ENCODE measurements around the gene KIF9.
"Not testable (repeated sequence)": the region's sequence is repeated elsewhere in the genome, so short reads cannot be mapped to it uniquely, and the experiment has no call there.

Gene KIF9

GRCh38 chr3:47250309-47251060 lies 32.1 kb downstream of the KIF9 start:
- DNase-seq (ENCODE audit: low read depth) = no peak

DNA sequence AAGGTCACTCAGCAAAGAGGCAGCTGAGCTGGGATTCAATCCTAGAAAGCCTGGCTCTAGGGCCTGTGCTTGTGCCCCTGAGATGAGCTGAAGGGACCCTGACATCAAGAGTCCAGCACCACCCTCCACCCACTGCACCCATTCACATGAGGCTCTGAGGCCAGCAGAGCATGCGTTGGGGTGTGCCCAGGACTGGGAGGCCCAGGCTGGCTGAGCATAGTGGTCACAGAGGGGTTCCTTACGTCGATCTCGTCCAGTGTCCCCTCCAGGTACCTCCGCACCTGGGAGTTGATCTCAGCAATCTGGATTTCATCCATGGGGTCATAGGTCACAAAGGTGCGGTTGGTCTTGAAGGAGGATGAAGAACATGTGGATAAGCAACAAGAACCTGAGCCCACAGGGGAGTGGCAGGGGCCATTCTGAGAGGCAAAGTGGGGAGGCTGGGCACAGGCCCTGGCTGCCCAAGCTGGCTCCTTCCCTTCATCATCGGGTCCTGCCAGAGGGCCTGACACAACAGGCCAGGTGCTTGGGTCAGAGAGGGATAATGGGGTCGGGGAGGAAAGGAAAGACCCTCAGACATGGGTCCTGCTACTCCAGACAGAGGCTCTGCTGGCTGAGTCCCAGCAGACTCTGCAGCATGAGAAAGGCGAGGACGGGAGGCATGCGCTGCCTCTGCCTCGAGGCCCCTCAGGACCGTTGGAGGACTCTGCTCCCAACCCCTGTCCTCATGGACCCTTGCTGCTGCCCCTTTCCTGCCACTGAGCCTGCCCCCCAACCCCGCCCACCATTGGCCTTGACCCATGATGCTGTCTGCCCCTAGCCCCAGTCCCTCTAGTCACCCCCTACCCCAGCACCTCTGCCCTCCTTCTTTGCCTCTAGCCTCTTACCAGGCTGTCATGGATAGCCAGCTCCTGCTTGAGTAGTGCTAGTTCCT lies 35.2 kb downstream of the KIF9 start:
- DNase-seq (ENCODE audit: low read depth) = no peak

DNA sequence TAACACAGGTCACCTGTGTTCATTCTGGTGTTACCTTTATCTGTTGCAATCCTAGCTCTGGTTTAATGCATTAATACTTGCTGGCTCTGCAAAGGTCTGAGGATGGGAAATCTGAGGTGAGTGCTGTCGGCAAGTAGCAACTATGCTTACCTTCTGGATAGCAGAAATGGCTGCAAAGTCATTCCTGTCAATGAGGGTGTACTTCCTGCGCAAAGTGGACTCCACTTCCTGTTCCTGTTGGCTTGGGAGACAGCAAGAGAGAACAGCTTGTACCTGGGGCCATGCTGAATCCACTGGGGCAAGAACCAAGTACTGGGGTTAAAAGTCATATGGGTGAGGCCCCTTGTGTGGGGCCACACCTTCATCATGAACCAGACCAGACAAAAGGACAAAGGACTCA lies 37.3 kb downstream of the KIF9 start:
- no peak for DNase-seq (ENCODE audit: low read depth)

DNA sequence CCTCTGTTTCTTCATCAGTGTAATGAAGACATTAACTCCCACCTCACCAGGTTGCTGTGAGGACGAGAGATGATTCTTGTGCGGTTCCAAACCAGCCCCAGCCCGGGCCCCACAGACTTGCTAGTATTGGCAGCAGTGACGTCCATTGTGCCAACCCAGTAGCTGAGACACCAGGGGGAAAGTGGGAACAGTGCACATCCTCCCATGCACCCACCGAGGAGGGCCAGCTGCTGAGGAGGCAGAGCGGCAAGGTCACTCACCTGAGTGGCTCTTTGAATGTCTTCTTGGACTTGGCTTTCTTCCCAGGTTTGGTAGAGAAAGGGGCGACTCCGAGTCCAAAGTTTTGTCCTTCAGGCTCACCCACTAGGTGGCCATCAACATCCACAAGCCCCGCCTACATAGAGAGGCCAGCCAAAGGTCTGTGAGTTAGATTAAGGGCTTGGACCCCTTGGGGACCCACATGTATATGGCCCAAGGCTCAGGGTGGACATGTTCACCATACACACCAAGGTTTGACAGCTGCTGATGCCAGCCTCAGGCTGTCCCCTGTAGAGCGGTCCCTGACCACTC lies 38.0 kb downstream of the KIF9 start:
- no peak for DNase-seq (ENCODE audit: low read depth)

DNA sequence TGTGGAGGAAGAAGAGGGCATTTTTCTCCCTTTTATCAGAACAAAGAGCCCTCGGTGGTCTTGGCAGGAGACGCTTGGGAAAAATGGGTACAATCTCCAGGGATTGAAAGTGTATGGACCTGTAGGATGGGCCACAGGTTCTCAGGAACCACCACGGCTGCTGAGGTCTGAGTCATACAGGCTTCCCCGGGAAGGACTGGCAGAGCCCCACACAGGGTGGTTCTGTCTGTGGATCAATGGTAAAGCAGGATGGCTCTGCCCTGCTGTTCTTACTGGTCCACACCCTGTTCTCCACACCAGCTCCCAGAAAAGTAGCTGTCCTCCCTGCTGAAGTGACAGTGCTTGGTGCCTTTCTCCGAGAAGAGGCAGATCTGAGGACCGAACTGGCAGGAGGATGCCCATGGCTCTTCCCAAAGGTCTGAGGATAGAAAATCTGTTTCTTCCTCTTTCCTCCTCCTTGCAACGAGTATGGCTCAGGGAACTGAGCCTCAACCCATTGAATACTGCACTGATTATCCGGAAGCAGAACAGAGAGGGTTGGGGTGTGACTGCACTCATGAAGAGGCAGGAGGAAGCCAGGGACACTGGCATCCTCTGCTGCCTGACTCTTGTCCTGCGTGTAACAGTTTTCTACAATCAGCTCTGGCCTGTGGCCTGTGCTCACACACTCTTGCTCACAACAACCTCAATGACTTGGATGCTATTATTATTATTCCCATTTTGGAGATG lies 39.0 kb downstream of the KIF9 start:
- DNase-seq (ENCODE audit: low read depth) = no peak

GRCh38 chr3:47239929-47240328 lies 42.7 kb downstream of the KIF9 start:
- DNase-seq (ENCODE audit: low read depth) = no peak

GRCh38 chr3:47238017-47238416 lies 44.6 kb downstream of the KIF9 start:
- DNase-seq (ENCODE audit: low read depth) = no peak

- DNase-seq (ENCODE audit: low read depth) = no peak
Measured at GRCh38 chr3:47228088-47228487, 54.5 kb downstream of the KIF9 start.

GRCh38 chr3:47227678-47228077 lies 54.9 kb downstream of the KIF9 start:
- DNase-seq (ENCODE audit: low read depth) = no peak

DNA sequence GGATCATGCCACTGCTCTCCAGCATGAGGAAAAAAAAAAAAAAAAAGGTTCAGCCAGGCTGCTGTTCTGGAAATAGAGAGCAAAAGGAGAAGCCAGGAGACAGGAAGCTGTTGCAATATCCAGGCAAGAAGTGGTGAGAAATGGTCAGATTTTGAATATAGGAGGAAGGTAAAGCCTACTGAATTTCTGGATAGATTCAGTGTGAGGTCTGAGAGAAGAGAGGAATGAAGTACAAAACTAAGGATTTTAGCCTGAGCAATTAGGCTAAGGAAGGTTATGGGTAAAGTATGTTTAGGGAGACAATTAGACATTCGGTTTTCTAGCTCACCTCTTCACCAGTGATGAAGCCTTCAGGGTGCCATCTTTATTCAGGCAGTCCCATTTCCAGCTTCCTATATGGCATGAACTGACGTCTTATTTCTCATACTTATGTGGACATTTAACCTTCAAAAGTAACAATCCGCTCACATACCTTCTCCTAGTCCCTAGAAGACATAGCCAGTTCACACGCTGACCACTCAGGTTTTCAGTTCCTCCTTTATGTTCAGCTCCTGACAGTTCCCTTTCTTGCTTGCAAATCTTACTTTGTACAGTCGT lies 57.2 kb downstream of the KIF9 start:
- DNase-seq (ENCODE audit: low read depth) = peak; percentile 27

DNA sequence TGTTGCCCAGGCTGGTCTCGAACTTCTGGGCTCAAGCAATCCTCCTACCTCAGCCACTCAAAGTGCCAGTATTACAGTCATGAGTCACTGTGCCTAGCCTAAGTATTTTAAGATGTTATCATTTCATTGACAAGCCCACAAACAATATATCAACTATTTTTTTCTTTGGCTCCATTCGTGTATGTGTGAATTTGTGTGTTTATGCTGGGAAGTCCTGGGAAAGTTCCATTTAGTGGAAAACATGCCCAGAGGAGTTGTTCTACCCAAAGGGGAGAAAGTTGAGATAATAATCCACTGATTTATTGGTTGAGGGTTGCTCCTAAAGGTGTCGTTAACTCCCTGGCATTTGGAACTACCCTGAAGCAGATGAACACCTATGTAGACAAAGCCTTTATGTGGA lies 58.8 kb downstream of the KIF9 start:
- DNase-seq (ENCODE audit: low read depth) = no peak

DNA sequence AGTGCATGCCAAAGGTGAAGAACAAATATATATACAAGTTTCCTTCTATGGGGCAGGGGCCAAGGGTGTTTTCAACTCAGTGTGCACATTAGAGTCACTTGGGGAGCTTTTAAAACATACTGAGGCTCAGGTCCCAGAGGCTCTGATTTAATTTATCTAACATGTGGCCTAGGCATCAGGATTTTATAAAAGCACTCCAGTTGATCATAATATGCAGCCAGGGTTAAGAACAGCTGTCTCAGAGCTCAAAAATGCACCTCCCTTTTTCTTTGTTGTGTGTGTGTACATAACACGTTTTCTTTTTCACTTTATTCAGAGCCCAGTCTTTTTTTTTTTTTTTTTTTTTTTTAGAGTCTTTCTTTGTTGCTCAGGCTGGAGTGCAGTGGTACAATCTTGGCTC lies 60.8 kb downstream of the KIF9 start:
- no peak for DNase-seq (ENCODE audit: low read depth)

GRCh38 chr3:47210863-47211405 lies 71.7 kb downstream of the KIF9 start:
- no peak for DNase-seq (ENCODE audit: low read depth)

DNA sequence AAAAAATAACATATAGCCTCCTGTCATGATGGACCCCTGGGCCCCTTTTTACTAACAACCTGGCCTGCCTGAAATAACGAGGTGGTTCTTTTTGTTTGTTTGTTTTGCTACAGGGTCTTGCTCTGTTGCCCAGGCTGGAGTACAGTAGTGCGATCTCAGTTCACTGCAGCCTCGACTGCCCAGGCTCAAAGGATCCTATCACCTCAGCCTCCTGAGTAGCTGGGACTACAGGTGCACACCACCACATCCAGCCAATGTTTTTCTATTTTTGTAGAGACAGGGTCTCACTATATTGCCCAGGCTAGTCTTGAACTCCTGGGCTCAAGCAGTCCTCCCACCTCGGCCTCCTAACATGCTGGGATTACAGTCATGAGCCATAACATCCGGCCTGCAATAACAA lies 76.6 kb downstream of the KIF9 start:
- not testable (repeated sequence) for DNase-seq (ENCODE audit: low read depth)

GRCh38 chr3:47204875-47205274 lies 77.7 kb downstream of the KIF9 start:
- no peak for DNase-seq (ENCODE audit: low read depth)

DNA sequence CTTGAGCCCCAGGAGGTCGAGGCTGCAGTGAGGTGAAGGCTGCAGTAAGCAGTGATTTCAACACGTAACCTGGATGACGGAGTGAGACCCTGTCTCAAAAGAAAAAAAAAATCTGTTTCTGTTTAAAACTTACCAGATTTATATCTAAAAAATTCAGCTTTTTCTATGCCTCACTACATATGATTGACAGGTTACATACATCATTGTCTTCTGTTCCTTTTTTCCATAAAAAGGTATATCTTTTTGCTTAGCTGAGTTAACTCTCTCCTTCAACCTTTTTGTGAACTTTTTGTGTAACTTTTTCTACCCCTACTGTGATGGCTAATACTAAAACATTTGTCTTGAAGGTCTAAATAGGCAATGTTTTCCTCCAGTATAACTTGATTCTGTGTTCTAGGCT lies 80.1 kb downstream of the KIF9 start:
- DNase-seq (ENCODE audit: low read depth) = no peak

GRCh38 chr3:47197287-47197686 lies 85.3 kb downstream of the KIF9 start:
- no peak for DNase-seq (ENCODE audit: low read depth)

- DNase-seq (ENCODE audit: low read depth) = no peak
Measured at GRCh38 chr3:47194994-47195393, 87.6 kb downstream of the KIF9 start.

DNA sequence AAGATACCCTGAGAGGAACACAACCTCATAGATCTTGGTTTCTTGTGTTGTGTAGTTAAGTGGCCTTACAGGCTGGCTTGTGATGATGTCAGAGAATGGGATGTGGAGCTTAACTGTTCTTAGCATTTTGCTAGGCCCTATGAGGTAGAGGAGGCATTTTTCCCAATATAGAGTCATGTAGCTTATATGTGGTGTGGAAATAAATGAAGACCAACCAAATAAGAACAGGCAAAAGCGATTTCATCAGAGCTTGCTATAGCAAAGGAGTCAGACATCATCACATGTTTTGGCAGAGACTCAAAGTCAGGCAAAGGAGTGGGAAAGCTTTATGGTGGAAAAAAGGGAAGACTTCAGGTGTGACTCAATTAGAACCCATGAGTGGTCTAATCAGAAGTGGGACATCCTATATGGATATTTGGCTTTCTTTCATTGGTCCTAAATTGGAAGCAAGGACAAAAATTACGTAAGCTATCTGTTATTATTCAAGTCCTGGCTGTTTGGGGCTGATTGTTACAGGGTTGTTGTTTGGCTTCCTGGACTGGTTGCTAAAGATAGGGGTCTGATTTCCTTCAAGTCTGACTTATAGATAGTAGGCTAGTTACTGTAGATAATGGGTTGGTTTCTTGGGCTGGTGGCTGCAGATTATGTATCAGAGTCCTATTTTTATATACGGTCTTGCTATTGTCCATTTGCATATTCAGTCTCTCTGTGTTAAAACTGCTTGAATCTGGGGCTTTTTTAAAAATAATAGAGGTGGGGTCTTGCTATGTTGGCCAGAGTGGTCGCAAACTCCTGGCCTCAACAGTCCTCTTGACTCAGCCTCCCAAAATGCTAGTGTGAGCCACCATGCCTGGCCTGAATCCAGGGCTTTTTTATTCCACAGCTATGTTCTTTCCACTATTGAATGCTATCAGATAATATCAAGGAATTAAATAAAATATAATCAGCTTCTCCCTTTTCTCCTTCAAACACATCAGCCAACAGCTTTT lies 88.4 kb downstream of the KIF9 start:
- peak; percentile 23 for DNase-seq (ENCODE audit: low read depth)

DNA sequence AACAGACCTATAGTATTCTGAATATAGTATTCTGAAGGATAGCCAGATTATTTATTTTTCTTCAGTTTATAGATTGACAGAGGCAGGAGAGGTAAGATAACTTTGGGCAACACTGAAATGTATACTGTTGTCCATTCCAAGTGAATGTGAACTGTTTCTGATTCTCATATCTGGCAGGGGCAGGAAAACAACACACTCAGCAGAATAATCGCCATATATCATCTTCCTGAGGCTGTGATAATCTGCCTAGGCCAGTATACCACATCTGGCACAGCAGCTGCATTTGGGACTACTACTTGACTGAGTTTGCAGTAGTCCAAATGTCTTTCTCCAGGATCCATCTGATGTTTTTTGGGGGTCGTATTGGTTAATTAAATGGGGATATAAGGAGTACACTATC lies 96.3 kb downstream of the KIF9 start:
- no peak for DNase-seq (ENCODE audit: low read depth)
